ENCODE measurements around the gene LPP. TPM values are rescaled to one million over a fixed set of nuclear protein-coding genes. Genes with fewer than 3 reads are reported as not detected.

LPP gene
- total RNA-seq, 1 donor: 92.1 TPM

DNA sequence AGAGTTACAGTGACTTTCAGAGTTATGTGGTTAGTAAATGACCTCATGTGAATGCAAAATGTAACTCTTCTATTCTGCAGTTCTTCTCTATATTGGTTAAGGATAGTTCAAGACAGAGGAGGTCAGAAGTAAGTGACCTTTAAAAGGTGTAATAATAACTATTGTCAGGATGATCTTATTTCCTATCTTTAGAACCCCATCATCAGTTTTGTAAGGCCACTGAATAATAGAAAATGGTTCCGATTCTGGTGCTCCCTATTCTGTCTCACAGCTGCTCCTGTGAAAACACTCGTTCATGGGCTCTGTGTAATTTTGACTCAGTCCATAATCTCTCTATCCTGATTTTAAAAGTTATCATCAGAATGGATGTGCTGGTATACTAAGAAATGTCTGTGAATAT is 463.3 kb downstream of the LPP start:
- H3K4me3 ChIP-seq (ENCODE audit: low read depth, low read length): no peak overlapping the region
- DNase-seq (ENCODE audit: low read depth): no peak
- TF ChIP-seq, protein P1, sequence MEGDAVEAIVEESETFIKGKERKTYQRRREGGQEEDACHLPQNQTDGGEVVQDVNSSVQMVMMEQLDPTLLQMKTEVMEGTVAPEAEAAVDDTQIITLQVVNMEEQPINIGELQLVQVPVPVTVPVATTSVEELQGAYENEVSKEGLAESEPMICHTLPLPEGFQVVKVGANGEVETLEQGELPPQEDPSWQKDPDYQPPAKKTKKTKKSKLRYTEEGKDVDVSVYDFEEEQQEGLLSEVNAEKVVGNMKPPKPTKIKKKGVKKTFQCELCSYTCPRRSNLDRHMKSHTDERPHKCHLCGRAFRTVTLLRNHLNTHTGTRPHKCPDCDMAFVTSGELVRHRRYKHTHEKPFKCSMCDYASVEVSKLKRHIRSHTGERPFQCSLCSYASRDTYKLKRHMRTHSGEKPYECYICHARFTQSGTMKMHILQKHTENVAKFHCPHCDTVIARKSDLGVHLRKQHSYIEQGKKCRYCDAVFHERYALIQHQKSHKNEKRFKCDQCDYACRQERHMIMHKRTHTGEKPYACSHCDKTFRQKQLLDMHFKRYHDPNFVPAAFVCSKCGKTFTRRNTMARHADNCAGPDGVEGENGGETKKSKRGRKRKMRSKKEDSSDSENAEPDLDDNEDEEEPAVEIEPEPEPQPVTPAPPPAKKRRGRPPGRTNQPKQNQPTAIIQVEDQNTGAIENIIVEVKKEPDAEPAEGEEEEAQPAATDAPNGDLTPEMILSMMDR (IDR thresholded peaks at IDR 0.05; ENCODE audit: insufficient read depth, low read length): no peak

DNA sequence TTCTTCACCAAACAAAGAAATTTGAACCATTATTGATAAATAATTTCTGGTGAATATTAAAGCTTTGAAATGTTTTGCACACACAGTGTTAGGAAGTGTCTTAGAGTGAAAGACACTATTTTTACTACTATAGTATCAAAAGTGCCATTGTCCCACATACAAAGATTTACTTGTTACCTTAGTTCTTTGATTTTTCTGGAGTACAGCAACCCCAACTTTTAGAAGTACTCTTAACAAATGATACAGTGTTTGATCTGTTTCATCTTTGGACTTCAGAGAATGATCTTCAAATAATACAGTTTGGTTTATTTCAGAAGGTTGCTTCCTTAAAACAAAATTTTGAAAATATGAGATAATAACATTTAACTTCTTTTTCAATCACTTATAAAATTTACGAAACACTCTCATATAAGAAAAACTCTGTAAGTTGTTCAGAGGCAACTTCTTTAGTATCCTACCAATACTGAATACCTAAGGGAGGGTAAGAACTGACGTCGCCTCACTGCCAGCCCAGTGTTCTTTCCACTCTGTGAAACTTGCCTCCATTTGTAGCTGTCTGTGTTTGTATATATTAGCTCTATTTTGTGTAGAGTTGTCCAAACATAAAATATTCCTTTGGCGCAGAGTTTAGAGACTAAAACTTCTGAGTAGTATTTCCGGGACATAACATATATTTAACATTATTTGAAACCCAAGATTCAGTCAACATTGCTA is 464.2 kb downstream of the LPP start:
- H3K4me3 ChIP-seq (ENCODE audit: low read depth, low read length): no peak overlapping the region
- no peak for DNase-seq (ENCODE audit: low read depth)
- TF ChIP-seq, protein P1 (IDR thresholded peaks at IDR 0.05; ENCODE audit: insufficient read depth, low read length): no peak

DNA sequence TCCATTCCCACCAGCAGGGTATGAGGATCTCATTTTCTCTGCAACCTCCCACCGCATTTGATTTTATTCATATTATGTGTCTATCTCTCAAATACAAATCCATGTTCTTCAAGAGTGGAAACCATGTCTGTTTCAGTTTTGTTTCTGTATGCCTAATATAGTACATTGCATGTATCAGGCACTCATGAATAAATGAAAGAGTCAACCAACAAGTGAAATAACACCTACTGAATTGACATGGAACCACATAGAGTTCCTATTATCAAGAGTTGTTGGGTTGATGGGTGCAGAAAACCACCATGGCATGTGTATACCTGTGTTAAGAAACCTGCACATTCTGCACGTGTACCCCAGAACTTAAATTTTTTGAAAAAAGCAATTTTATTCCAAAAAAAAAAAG is 466.8 kb downstream of the LPP start:
- no peak overlapping the region for H3K4me3 ChIP-seq (ENCODE audit: low read depth, low read length)
- no peak for DNase-seq (ENCODE audit: low read depth)
- TF ChIP-seq, protein P1 (IDR thresholded peaks at IDR 0.05; ENCODE audit: insufficient read depth, low read length): no peak

DNA sequence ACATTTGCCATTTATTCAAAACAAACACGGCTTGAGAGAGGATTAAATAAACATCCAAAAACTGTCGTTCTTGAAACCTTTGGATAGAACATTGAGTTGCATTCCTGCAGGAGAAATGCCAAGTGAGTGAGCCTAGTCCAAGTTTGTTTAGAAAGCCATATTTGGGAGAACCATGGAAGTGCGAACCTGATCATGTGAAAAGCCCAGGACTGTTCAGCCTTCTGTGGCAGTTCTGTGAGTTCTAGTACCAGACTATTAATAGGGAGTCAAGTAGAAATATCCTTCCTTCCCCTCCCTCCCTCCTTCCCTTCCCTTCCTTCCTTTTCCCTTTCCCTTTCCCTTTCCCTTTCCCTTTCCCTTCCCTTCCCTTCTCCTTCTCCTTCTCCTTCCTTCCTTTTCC is 470.4 kb downstream of the LPP start:
- DNase-seq (ENCODE audit: low read depth): peak; percentile 65
- no peak overlapping the region for H3K4me3 ChIP-seq (ENCODE audit: low read depth, low read length)
- TF ChIP-seq, protein P1 (IDR thresholded peaks at IDR 0.05; ENCODE audit: insufficient read depth, low read length): no peak

DNA sequence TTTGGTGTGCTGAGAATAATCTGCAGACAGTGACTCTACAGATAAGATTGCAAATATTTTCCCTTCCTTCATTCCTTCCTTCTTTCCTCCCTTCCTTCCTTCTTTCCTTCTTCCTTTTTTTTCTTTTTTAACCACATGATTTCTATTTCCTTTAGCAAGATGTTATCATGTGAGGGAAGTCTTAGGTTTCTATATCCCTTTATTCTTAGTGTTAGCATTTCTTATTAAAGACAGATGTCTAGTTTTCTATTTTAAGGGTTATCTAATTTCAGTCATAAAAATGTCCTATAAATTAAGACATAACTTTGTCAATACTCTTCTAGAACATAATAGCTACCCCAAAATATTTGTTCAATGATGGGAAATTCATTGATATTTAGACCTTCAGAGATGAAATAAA is 470.9 kb downstream of the LPP start:
- no peak for DNase-seq (ENCODE audit: low read depth)
- TF ChIP-seq, protein P1 (IDR thresholded peaks at IDR 0.05; ENCODE audit: insufficient read depth, low read length): no peak
- H3K4me3 ChIP-seq (ENCODE audit: low read depth, low read length): no peak overlapping the region

DNA sequence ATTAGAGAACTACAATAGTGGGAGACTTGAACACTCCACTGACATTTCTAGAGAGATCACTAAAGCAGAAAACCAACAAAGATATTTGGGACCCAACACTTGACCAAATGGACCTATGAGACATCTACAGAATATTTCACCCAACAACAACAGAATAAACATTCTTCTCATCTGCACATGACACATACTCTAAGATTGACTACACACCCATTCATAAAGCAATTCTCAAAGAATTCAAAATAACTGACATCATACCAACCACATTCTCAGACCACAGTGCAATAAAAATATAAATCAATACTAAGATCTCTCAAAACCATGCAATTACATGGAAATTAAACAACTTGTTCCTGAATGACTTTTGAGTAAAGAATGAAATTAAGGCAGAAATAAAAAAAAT is 473.7 kb downstream of the LPP start:
- TF ChIP-seq, protein P1 (IDR thresholded peaks at IDR 0.05; ENCODE audit: insufficient read depth, low read length): no peak
- peak; percentile 63 for DNase-seq (ENCODE audit: low read depth)
- no peak overlapping the region for H3K4me3 ChIP-seq (ENCODE audit: low read depth, low read length)

Data from fibroblast of the aortic adventitia (primary cell).